NCI-H1436 treated with DMSO at 0.1 percent for 48 hours (cell line): ENCODE measurements around the gene SETD5.

ENCODE experiments used
- DNase-seq: peaks from one replicate; lab custom pipeline; 2025; lab: John Stamatoyannopoulos, UW

Gene SETD5

DNA sequence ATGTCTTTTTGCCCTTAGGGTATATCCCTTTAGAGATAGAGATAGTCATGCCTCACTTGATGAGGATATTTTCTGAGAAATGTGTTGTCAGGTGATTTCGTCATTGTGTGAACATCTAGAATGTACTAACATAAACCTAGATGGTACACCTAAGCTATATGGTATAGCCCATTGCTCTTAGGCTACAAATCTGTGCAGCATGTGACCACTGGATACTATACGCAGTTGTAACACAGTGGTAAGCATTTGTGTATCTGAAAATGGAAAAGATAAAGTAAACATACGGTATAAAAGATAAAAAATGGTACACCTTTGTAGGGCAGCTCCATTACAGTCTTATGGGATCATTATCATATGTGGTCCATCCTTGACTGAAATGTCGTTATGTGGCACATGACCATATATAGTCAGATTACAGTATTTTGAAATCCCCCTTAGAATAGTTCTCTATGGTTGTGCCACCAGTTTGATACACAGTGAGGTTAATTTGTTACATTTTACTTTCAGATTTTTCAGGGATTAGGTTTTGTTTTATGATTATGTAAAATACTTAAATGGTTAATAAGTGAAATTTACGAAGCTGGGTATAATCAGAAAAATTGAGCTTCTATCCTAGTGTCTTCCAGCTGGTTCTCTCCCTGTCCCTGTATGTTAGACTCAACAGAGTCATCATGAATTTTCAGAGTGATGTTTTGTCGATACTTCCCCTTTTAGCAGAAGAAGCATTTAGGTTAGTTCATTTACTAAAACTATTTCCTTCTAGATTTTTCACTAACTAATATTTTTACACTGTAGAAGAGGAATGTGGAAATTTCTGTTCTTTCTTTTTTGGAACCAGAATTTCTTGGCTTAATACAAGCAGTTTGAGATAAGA lies 12.8 kb downstream of the SETD5 start:
- no peak for DNase-seq

DNA sequence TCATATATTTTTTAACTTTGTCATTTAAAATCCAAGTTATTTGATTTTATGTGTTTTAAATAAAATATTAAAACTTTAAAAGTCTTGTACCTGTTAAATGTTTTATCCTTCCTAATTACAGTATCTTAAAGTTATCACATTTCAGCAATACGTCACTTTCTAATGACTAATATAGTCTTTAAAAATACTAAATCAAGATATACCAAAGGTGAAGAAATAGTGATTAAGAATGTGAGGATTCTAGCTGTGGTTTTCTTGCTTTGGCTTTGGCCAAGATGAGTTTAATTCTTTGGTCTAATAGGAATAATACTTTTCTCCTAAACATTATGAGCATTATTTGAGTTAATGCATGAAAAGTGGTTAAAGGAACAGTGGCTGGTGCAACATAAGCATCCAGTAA lies 13.9 kb downstream of the SETD5 start:
- no peak for DNase-seq

DNA sequence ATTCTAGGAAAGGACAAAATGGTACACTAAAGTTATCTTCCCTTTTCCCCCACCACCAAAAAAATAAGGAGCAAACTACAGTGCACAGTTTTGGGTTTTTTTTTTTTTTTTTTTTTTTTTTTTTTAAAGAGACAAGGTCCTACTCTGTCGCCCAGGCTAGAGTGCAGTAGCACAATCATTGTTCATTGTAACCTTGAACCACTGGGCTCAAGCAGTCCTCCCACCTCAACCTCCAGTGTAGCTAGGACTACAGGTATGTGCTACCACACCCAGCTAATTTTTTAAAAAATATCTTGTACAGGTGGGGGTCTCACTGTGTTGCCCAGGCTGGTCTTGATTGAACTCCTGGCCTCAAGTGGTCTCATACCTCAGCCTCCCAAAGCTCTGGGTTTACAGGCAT lies 14.9 kb downstream of the SETD5 start:
- no peak for DNase-seq

DNA sequence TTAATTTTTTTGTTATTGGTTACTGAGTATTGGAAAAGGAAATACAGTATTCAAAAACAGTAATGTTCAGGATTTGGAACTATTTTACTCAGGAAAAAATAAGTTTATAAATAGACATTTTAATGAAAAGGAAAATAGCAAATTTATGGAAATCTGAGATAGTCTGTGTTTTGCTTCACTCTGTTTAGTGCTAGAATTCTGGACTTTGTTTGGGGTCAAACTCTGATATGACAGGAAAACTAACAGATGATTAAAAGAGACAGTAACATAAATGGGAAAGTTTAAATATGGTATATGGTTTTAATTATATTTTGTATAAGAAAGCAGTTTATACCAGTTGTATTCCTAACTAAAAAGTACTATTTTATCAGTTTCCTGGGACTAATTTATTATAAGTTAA lies 17.4 kb downstream of the SETD5 start:
- DNase-seq: no peak

DNA sequence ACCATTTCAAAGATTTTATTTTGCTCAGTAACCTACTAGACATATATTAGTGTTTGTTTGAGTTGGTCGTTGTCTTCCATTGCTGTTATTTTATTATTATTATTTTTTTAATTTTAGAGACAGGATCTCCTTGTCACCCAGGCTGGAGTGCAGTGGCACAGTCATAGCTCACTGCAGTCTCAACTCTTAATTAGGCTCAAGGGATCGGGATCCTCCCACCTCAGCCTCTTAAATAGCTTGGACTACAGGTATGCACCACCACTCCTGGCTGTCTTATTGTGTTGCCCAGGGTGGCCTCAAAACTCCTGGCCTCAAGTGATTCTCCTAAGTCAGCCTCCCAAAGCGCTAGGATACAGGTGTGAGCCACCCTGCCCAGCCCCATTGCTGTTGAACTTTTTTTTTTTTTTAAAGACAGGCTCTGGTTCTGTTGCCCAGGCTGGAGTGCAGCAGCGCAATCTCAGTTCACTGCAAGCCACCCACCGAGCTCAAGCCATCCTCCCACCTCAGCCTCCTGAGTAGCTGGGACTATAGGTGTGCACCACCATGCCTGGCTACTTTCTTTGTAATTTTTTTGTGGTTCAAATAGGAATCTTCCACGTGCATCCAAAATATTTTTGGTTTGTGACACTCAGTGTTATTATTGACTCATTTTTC lies 18.2 kb downstream of the SETD5 start:
- DNase-seq: no peak

DNA sequence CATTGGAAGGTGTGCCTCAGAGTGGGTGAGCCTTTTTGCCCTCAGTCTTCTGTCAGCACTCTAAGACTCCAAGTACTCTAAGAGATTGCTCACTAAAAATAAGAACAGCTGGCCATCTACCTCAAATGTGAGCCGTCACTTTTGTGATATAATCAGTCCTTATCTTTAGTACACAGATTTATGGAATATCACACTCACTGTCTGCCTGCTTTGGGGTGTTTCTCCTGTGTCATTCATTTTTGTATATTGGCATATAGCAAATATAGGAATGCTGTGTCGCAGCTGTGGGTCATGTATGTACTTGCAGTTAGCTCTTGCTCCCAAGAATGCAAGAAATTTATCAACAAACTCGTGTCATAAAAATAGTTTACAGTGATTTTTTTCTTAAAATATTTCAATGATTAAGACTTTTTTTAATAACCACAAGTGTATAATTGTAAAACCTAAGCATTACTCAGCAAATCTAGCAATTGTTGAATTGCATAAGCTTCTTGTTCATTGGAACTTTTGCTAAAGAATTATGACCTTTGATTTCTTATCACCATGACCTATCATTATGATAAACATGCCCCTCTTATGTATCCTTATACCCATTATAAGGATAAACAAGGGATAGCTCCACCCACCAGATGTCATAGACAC lies 18.8 kb downstream of the SETD5 start:
- DNase-seq: no peak

DNA sequence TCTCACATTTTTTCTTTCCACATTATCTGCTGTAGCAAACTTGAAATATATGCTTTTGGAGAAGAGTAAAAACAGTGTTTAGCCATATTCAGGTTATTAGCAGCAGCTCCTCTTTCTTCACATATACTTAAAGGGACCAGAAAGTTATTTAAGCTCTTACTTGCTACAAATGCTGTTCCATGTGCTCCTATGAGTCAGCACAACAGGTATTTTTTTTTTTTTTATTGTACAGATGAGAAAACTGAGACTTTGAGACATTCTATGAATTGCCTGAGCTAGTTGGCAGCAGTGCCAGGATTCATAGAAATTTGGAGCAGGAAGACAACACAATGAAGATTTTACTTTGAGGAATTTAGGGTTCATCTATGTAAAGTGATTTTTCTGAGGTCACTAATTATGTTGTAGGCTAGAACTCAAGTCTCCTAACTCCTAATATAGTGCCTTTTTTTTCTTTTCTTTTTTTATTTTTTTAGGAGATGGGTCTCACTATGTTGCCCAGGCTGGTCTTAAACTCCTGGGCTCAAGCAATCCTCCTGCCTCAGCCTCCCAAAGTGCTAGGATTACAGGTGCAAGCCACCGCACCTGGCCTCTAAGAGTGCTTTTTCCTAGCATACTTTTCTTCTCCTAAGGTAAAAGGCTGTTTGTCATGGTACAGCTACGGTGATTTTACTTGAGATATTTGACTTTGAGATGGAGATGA lies 23.6 kb downstream of the SETD5 start:
- no peak for DNase-seq

DNA sequence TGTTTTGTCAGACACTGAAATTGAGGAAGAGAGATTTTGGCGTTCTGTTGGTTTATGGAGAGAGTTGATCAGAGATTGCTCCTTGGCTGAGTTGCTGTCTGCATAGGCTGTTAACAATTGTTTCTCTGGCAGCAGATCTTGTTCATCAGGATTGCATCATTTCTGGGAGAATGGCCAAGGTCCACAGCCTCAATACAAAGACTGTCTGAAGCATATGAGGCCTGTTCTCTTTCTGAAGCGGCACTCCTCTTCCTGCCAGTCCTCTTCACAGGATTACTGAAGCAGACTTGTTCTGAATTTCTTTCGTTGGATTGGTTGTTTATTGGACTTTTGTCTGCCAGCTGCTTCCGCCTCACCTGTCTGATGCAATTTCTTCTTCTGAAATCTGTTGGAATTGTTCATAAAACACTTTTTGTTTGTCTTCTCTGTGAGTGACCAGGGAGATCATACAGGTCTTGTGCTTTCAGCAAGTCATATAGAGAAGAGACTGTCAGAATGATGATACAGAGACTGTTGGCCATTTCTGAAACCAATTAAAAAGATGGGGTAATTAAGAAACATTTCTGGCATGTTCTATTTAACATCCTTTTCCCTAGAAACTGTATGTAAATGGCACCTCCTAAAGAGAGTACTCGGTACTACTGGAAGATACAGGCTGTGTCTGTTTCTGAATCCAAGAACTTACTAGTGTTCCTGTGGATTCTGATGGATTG lies 25.5 kb downstream of the SETD5 start:
- DNase-seq: peak; percentile 60

DNA sequence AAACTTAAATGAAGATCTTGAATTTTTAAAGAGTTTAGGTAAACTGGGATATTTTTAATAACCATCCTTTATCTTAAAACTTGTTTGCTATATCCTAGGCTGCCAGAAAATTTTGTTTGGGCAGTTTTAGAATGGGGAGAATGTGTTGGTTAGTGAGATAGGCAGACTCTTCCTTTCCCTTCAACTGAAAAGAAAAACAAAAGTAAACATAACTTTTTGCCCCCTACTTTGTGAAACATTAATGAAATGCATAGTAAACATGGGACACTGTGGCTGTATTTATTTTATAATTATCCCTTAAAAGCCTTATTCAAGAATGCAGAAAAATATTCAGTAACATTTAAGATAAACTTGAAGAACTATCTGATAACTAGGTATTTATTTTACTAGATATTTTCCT lies 31.0 kb downstream of the SETD5 start:
- DNase-seq: no peak

DNA sequence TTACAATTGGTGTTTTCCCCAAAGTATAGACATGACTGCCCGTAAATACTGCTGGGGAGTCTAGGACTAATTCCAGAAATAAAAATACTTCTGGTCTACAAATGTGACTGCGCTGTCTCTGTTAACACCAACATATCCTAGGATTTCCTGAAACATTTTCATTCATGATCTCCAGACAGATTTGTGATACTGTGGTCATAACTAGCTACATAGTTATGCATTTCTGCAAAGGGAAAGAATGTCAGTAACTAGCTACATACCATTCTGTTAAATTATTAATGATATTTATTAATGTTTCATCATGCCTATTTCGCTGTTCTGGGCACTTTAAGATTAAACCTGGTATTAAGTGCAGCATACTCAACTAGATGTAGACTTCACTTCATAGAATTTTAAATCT lies 33.3 kb downstream of the SETD5 start:
- no peak for DNase-seq

DNA sequence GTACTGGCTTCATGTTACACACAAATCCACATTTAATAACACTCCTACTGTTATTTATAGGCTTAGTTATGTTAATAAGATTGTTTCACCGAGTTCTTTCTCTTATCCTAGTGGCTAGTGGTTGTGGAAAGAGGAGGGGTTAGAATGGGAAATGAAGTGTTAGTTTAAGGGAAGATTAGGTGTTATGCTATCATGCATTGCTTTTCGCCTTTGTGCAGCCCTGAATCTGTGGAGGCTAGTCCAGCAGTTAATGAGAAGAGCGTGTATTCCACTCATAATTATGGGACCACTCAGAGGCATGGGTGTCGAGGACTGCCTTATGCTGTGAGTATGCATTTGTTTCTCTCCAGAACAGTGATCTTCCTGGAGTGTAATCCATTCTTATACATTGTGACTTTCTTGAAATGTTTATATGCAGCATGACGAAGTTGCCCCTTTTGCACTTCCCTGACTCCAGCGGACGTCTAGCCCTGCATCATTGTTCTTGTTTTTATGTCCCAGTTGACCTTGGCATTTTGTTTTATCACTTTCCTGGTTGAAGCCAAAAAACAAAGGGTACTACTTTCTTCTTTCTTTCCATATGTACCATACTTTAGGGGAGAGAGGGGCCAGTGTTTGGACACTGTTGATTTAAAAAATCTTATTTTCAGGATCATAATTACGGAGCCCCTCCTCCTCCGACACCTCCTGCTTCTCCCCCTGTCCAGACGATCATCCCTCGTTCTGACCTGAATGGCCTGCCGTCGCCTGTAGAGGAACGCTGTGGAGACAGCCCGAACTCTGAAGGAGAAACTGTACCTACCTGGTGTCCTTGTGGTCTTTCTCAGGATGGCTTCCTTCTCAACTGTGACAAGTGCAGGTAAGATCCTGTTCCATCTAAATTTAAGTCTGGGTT lies 36.5 kb downstream of the SETD5 start:
- DNase-seq: no peak

DNA sequence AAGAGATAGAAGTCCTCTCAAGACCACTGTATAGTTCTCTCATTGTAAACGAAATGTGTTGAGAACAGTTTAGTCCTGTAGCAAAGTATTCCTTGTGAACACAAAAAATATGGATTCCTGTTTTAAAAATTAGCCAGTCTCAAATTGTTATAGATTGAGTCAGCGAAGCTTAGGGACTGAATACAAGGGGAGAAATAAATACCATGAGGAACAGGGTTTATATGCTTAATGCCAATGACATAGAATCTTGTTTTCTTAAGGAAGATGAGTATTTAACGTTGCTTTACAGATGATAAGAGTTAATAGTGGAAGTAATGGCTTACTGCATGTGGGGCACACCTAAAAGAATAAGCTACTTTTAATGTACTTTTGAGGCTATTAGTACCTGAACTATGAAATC lies 37.9 kb downstream of the SETD5 start:
- no peak for DNase-seq

DNA sequence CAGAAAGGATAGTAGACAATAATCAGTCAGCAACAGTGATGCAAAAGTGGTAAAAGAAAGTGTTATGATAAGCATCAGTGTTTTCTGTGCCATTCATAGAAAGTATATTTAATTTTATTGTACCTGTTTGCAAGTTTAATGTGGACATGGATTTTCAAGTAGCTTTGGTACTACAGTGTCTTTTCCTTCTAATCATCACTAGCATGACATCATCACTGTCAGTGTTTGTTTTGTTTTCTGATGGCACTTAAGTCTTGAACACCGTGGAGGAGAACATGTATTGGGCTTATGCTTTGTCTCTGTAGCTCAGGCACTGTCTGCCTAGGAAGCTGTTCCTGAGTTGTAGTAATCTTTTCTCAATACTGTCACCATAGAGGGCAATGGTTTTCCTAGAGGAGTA lies 41.9 kb downstream of the SETD5 start:
- DNase-seq: no peak

DNA sequence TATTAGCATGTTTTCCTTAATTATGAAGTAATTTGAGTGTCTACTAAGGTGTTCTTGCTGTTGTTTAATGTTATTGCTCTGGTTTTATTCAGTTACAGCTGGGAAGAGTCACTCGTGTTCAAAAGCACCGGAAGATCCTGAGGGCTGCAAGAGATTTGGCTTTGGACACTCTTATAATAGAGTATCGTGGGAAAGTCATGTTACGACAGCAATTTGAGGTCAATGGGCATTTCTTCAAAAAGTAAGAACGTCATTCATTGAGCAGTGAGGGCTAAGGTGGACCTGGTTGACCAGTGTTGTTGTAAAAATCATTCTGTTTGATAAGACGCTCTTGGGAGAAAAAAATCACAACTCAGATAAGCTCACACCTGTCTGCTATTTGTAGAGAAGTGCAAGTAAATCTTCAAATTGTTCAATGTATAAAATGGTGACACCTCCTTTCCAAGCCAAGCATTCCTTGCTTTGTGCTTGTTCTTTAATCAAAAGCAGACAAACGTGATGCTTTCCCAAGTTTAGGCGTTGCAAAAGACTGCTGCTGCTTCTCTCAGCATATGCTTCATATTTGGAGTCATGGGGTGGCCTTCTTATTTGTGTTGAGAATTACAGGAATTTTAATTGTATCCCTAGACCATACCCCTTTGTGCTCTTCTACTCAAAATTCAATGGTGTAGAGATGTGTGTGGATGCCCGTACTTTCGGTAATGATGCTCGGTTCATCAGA lies 44.2 kb downstream of the SETD5 start:
- no peak for DNase-seq

DNA sequence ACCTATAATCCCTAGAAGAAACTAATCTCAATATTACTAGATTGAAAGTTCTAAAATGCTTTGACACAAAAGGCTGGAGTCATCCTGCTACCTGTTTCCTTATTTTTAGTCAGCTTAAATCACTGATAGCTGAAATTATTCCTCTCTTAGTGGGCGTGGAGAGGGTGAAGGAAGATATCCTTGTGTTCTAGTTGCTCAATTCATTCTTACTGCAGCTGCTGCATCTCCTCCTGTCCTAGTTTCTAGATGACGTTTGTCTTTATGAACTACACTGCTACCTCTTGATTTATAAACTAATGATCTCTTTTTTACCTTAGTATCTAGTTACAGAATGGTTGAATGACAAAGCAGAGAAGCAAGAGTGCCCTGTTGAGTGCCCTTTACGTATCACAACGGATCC lies 50.7 kb downstream of the SETD5 start:
- DNase-seq: no peak

DNA sequence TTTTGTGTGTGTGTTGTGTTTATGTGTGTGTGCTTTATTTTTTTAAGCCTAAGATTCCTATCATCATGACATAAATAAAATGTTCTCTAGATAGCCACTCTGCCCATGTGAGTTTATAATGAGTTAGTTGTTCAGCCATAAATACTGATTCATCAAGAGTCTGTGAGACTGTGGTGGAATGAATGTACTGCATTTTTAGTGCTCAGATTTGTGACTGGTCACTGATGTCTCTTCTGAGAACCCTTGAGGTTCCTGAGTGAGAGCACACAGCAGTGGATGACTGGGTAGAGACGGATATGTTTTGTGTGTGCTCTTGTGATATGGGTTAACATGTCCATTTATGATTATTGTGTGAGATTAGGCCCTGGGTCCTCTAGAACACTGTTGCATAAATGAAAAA lies 51.2 kb downstream of the SETD5 start:
- DNase-seq: no peak

DNA sequence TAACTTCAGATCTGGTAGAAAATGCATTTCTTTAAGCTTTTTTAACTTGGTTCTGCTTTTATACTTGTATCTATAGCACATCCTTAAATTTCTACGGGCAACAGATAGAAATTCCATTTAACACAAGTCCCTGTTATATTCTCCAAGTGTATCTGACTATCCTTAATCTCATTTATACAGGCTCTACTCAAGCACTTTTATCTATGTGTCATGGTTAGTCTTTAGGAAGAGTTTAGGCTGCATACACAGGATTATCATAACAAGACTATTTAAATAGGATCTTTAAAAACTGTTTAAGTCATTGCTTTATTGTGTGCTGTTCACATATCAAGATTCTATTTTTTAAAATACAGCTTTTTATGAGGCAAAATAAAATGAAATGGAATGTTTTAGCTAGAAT lies 52.7 kb downstream of the SETD5 start:
- DNase-seq: no peak

DNA sequence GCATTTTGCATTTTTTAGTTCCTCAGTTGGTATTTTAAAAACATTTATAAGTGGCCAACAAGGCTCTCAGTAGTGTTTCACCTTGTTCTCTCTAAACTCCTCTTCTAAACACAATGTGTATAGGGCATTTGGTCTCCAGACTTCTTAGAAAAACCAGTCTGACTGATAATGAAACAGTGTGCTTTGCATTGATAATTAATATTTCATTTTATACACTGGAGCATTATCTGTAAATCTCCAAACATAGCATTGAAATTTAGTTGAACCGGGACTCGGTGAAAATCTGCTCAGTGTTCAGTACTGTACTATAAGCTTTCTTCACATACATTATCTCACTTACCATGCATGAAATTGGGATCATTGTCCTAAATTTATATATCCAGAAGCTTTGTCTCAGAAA lies 53.6 kb downstream of the SETD5 start:
- DNase-seq: no peak

DNA sequence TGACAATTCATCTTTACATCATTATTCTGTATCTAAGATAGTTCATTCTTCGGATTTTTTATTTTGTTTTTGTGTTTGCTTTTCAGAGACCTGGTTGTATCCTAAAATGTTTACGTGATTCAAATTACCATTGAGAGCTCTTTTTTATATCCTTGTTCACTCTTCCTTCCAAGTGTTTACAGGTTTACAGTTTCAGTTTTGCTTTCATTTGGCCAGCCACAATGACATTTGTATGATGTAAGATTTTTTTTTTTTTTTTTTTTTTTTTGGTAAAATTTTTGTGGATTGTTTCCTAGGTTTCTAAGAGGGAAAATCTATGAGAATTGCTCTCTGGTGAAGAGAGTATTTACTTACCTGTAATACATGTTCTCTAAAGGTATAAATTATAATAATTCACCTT lies 55.0 kb downstream of the SETD5 start:
- DNase-seq: no peak

DNA sequence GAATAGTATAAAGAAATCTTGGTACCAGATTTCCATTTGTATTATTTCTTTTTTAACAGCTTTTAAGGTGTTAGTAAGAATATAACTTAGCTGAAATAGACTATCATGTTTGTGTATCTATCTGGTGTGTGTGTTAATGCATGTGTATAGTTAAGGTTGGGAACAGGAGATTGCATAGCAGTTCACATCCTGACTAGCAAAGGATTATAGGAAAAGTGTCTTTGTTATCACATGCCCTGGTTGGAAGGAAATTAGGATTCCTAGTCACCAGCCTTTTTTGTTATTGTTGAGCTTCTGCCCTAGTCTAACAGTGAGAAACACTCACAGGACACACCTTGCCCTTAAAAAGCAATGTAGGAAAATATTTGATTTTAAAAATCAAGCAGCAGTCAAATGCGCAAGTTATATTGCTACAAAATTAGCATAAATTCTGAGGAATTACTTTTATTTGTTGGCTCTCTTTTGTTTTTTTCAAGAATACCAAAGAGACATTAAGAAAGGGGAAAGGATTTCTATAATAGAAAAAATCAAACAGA lies 58.2 kb downstream of the SETD5 start:
- DNase-seq: no peak
